Mucosa of descending colon (tissue), 3 donors: ENCODE measurements around the gene TRMT2A. TPM values are rescaled to one million over a fixed set of nuclear protein-coding genes. Genes with fewer than 3 reads are reported as not detected.
"Not testable (repeated sequence)": the region's sequence is repeated elsewhere in the genome, so short reads cannot be mapped to it uniquely, and the experiment has no call there.

ENCODE experiments used
- ATAC-seq: fragments of 200-7000 bp; cut with Tn5 transposase; one replicate; pipeline ENCODE4 v1.9.1; 2020; ENCODE audit warnings: mild to moderate bottlenecking, moderate library complexity
- DNase-seq, 3 donors: peaks; one replicate each; pipeline ENCODE4 v3.0.0-alpha.2; 2020
- H3K36me3 ChIP-seq: fragments of 200-600 bp; one replicate; pipeline ENCODE4 v1.8.0; 2021; ENCODE audit warnings: low read depth, mild to moderate bottlenecking
- H3K4me1 ChIP-seq: fragments of 200-600 bp; one replicate; pipeline ENCODE4 v1.8.0; 2021; ENCODE audit warnings: low read depth, mild to moderate bottlenecking
- H3K4me3 ChIP-seq: fragments of 200-600 bp; one replicate; pipeline ENCODE4 v1.8.0; 2021; ENCODE audit warnings: mild to moderate bottlenecking
- H3K9me3 ChIP-seq: fragments of 200-600 bp; one replicate; pipeline ENCODE4 v1.8.0; 2021; ENCODE audit warnings: mild to moderate bottlenecking
- intact Hi-C, 2 donors: fragments of 100-400 bp; cut with DNase I in 1 of 2; cut with micrococcal nuclease in 1 of 2; formaldehyde crosslinking; loops; one replicate each; pipeline versions ENCODE4 v1.11.0 to v1.11.1; 2022; cut with DNase I, micrococcal nuclease
- total RNA-seq, 3 donors: library from RNA; stranded (reverse); fragmentation: NEBNext Ultra II Directional in 2 of 3; extraction: Animal tissue kit (Norgen Biotek cat#: 25700) in 2 of 3; gene quantifications; one replicate each; pipeline versions ENCODE4 v1.2.1 to v1.2.4, GENCODE V29; 2021 to 2023
- TF ChIP-seq, protein P1 (sequence below): fragments of 200-600 bp; IDR thresholded peaks from one replicate; pipeline ENCODE4 v1.8.0; 2022; ENCODE audit warnings: antibody characterized with exemption, mild to moderate bottlenecking
- donor health status: DM: no; HTN: no; CAD: no; lungs with moderate emphysema.
- donor health status: DM: no; HTN: no; CAD: no.
- donor health status: DM: no; HTN: yes; CAD: no.

TRMT2A gene
- total RNA-seq, 3 donors from 2014 or later = 34.4 to 50.0 (median 37.6) TPM

DNA sequence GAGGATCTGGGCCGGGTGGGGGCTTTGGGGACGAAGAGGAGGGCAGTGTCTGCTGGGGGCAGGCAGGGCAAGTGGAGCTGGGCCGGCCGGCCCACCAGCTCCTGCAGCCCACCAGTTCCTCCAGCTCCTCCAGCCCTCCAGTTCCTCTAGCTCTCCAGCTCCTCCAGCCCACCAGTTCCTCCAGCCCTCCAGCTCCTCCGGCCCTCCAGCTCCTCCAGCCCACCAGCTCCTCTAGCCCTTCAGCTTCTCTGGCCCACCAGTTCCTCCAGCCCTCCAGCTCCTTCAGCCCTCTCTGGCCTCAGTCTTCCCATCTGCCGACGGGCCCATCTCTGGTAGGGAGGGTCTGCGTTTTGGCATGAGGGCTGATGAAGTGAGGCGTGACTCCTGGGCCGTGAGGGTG is 43.0 kb upstream of the TRMT2A start:
- ATAC-seq (no peak), DNase-seq (no peak)
- TF ChIP-seq, protein P1, sequence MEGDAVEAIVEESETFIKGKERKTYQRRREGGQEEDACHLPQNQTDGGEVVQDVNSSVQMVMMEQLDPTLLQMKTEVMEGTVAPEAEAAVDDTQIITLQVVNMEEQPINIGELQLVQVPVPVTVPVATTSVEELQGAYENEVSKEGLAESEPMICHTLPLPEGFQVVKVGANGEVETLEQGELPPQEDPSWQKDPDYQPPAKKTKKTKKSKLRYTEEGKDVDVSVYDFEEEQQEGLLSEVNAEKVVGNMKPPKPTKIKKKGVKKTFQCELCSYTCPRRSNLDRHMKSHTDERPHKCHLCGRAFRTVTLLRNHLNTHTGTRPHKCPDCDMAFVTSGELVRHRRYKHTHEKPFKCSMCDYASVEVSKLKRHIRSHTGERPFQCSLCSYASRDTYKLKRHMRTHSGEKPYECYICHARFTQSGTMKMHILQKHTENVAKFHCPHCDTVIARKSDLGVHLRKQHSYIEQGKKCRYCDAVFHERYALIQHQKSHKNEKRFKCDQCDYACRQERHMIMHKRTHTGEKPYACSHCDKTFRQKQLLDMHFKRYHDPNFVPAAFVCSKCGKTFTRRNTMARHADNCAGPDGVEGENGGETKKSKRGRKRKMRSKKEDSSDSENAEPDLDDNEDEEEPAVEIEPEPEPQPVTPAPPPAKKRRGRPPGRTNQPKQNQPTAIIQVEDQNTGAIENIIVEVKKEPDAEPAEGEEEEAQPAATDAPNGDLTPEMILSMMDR = no peak
- intact Hi-C loops = no loop called here
- H3K36me3 ChIP-seq = no peaks in the 10 kb centered on the region
- no peak overlapping the region for H3K4me3 ChIP-seq
- H3K4me1 ChIP-seq = peaks cover 3% of the 10 kb centered on the region
- H3K9me3 ChIP-seq = no peaks in the 10 kb centered on the region

DNA sequence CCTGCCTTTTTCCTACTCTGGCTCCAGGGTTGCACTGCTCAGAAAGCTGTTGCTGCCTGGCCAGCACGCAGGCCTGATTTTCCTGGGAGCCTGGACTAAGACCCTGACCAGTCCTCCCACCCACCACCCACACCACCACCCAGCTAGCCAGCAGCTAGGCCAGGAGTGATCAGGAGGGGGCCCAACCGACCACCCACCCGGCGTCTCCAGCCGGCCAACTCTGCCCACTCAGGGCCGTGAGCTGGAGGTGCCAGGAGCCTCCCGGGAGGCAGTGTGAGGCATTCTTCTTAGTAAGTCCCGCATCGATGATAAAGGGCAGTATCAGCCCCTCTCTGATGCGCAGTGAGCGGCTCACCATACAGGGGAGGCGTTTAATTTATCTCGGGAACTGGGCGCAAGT is 42.5 kb upstream of the TRMT2A start:
- not testable (repeated sequence) for H3K36me3 ChIP-seq, H3K4me1 ChIP-seq, H3K4me3 ChIP-seq, DNase-seq, H3K9me3 ChIP-seq, ATAC-seq
- intact Hi-C loops = loop anchor here (5.0 to 10.0 kb wide), 2 partner anchors 115 to 128 kb away; no protein-coding TSS in a partner anchor

DNA sequence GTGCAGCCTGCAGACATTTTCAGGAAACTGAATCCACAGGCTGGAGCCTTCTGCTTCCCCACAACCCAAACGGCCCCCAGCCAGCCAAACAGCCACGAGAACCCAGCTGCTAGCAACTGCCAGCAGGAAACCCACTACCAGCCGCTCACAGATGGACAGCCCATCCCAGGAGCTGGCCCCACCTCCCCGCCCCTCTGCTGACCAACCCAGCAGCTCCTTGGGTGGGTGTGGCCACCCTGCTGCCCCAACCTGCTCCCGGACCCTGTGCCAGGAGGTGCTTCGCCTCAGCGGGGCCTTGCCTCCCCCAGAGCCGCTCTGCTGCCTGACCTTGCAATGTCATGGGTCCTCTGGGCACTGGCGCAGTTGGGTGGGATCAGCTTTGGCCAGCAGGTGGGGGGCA is 42.0 kb upstream of the TRMT2A start:
- TF ChIP-seq, protein P1 = no peak

DNA sequence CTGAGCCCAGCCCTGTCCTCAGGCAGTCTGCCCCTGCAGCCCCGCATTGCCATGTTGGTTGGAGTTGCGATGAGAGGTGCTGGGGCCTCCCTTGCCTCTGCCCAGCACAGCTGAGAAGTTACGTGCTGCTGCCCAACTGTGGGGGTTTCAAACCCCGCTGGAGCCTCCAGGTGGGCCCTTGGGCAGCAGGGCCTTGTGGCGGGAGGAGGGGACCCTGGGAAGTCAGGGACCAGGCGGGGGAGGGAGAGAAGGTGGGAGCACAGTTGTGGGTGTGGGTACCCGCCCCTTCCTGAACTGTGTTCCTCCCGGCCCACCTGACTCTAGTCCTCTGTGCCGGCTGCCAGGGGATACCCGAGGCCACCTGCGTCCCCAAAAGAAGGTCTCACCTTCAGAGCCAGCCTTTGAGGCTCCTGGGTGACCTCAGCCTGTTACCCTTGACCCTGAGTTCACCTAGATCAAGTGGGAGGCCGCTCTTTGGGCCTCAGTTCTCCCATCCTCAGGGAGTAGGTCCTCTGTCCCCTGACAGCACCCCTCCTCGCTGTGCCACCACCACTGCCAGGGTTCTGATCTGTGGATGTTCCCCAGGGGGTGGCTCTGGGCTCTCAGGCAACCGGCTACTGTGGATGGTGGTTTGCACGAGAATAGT is 41.5 kb upstream of the TRMT2A start:
- TF ChIP-seq, protein P1 = no peak
- Histone ChIP-seq H3K36me3 (no peaks in the 10 kb centered on the region), H3K4me1 (peaks cover 3% of the 10 kb centered on the region), H3K4me3 (no peak overlapping the region), H3K9me3 (no peaks in the 10 kb centered on the region)
- intact Hi-C loops = loop anchor here (5.0 to 10.0 kb wide), 2 partner anchors 116 to 129 kb away; no protein-coding TSS in a partner anchor
- ATAC-seq (no peak), DNase-seq (no peak)

More for the DNA sequence above, 42.0 kb upstream of the TRMT2A start:
- ATAC-seq (no peak), DNase-seq (no peak)
- Histone ChIP-seq H3K4me1 (peaks cover 3% of the 10 kb centered on the region), H3K4me3 (no peak overlapping the region), H3K36me3 (no peaks in the 10 kb centered on the region), H3K9me3 (no peaks in the 10 kb centered on the region)
- intact Hi-C loops = loop anchor here (5.0 to 10.0 kb wide), 2 partner anchors 116 to 128 kb away; no protein-coding TSS in a partner anchor

DNA sequence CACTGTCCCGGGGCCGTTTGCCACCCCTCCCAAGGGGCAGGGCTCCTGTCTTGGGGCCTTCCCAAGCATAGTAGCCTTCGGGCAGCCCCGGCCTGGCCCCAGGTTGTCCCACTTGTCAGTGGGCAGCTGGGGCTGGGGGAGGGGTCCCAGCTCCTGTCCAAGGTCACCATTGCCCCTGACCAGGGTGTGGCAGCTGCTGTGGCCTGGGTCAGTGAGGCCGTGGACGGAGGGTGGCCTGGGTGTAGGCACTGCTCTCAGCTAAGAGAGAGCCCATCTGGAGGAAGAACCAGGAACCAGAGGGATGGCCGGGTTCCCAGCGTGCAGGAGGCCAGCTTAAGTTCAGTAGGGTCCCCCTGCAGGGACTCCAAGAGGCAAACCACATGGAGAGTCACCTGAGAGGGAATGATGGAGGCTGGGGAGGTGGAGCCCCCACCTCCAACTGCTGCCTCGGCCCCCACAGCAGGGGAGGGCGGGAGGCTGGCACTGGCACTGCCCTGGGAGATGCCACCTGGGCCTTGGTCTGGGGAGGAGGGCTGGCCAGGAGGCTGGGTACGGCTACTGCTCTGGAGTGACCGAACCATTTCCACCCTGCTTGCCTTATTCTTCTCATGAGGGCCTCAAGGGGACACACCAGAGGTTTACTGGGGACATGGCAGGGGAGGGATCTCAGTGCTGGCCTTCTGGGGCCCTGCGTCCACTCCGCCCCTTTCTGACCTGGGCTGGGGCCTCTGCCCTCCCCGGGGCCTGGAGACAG is 40.6 kb upstream of the TRMT2A start:
- Histone ChIP-seq H3K4me1 (peaks cover 3% of the 10 kb centered on the region), H3K36me3 (no peaks in the 10 kb centered on the region), H3K9me3 (no peaks in the 10 kb centered on the region), H3K4me3 (no peak overlapping the region)
- intact Hi-C loops = loop anchor here (5.0 to 10.0 kb wide), 2 partner anchors 117 to 130 kb away; no protein-coding TSS in a partner anchor
- TF ChIP-seq, protein P1 = no peak
- ATAC-seq = no peak
- DNase-seq = no peak
